Esophagus squamous epithelium (tissue), 5 donors: ENCODE results near the gene LIMS1. TPM values are rescaled to one million over a fixed set of nuclear protein-coding genes. Genes with fewer than 3 reads are reported as not detected.
"Not testable (repeated sequence)": the region's sequence is repeated elsewhere in the genome, so short reads cannot be mapped to it uniquely, and the experiment has no call there.

Source experiments
- DNase-seq: peaks from one replicate; lab custom pipeline; 2025; lab: John Stamatoyannopoulos, UW
- H3K27ac ChIP-seq, 4 donors: fragments of 200-600 bp; sonication (generic); one replicate each; pipeline ENCODE4 v1.5.1; 2016 to 2019; ENCODE audit warnings: mild to moderate bottlenecking in 1 of 4
- H3K27me3 ChIP-seq, 4 donors: fragments of 200-600 bp; sonication (generic); 1 replicate in 3 of 4; 2 replicates in 1 of 4; pipeline versions ENCODE4 v1.5.1 to v1.6.0; 2017 to 2021; ENCODE audit warnings: antibody characterized with exemption in 1 of 4
- H3K36me3 ChIP-seq, 3 donors: fragments of 200-600 bp; sonication (generic); one replicate each; pipeline ENCODE4 v1.5.1; 2016 to 2019
- H3K4me1 ChIP-seq, 3 donors: fragments of 200-600 bp; sonication (generic); one replicate each; pipeline ENCODE4 v1.5.1; 2017 to 2019
- H3K4me3 ChIP-seq, 4 donors: fragments of 200-600 bp; sonication (generic); 1 replicate in 3 of 4; 2 replicates in 1 of 4; pipeline ENCODE4 v1.5.1; 2016 to 2019; ENCODE audit warnings: mild to moderate bottlenecking in 2 of 4, moderate library complexity in 1 of 4
- H3K9me3 ChIP-seq, 3 donors: fragments of 200-600 bp; sonication (generic); one replicate each; pipeline ENCODE4 v1.5.1; 2016 to 2019
- CTCF ChIP-seq, 6 experiments: fragments of 450-650 bp in 4 of 6; fragments of 200-600 bp in 2 of 6; sonication (generic) in 2 of 6; IDR thresholded peaks; one replicate each; pipeline ENCODE4 v1.5.1; 2016 to 2019; ENCODE audit warnings: antibody characterized with exemption in 6 of 6, mild to moderate bottlenecking in 4 of 6, moderate library complexity in 4 of 6
- POLR2A ChIP-seq, 4 donors: fragments of 450-650 bp; IDR thresholded peaks; one replicate each; pipeline ENCODE4 v1.6.1; 2017; ENCODE audit warnings: antibody characterized with exemption in 4 of 4, mild to moderate bottlenecking in 4 of 4, moderate library complexity in 3 of 4
- WGBS, 2 donors: methylation state at CpG; one replicate each; pipeline ENCODE4 v1.1.5; 2018; 5-methylcytosine and 5-hydroxymethylcytosine counted together
- intact Hi-C: fragments of 100-400 bp; cut with DNase I; formaldehyde crosslinking; loops from one replicate; pipeline ENCODE4 v1.15.0; 2022
- total RNA-seq, 4 donors: library from RNA; depleted of rRNA; stranded (reverse); fragments of >200 nt; gene quantifications; one replicate each; pipeline ENCODE4 v1.1.0, GENCODE V29; 2016
- donor health status: DM: yes; HTN: yes; CAD: no.

The LIMS1 gene
- total RNA-seq, 4 donors from 2014 or later = 37.8 to 66.2 (median 54.0) TPM

GRCh38 chr2:108555572-108555971 lies 21.3 kb downstream of the LIMS1 start:
- H3K27me3 ChIP-seq = no peaks in the 10 kb centered on the region
- H3K27ac ChIP-seq = no peak overlapping the region
- intact Hi-C loops = no loop called here
- 90 to 94% methylated on average over 2 of the region's 2 CpGs for WGBS, 2 donors
- DNase-seq = no peak
- peaks cover 11 to 34% (median 14%) of the 10 kb centered on the region in 3 donors for H3K4me1 ChIP-seq
- no peak overlapping the region for H3K4me3 ChIP-seq
- H3K9me3 ChIP-seq = no peaks in the 10 kb centered on the region
- H3K36me3 ChIP-seq = no peaks in the 10 kb centered on the region
- TF ChIP-seq CTCF (IDR thresholded peaks at IDR 0.05) = no peak
- no peak for TF ChIP-seq POLR2A (IDR thresholded peaks at IDR 0.05)

DNA sequence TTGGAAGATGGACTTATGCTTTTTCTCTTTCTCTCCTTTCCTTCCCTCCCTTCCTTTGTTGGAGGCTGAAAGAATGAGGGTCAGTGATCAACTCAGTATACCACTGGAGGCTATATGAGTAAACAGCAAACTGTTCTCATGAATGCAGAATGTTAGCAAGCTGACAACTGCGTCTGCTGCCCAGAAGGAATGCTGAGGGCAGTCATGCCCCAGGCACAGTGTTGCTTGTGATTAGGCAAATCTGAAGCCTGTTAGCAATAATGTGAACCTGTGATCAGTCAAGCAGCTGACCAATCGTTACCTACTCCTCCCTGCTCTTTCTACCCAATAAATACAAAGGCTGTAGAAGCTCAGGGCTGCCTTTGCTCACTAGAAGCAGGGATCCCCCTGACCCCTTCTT lies 22.3 kb downstream of the LIMS1 start:
- WGBS, 2 donors = 65 to 67% methylated on average over 2 of the region's 2 CpGs
- DNase-seq, H3K36me3 ChIP-seq, H3K4me3 ChIP-seq, intact Hi-C loops, H3K9me3 ChIP-seq, H3K27me3 ChIP-seq, H3K27ac ChIP-seq: not testable (repeated sequence)
- H3K4me1 ChIP-seq = peaks cover 11 to 41% (median 14%) of the 10 kb centered on the region in 3 donors

DNA sequence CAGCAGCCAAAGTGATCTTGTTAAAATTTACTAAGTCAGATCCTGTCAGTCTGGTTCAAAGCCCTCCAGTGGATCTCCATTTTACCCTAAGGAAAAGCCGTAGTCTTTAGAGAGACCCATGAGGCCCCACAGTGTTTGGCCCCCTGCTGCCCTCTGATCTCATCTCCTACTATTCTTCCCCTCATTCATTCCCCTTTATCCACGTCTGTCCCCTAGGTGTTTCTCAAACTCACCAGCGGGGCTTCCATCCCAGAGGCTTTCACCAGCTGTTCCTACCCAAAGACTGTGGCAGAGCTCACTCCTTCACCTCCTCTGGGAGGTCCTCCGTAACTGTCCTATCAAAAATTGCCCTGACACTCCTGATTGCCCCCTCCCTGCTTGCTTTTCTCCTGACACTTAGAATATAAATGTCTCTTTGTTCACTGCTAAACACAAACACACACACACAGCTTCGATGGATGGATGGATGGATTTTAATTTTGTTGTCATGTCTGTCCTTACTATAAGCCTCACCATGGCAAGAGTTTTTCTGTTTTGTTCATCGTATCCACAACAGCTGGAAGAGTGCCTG lies 26.1 kb downstream of the LIMS1 start:
- Histone ChIP-seq H3K4me1 (peaks cover 0 to 25% (median 4%) of the 10 kb centered on the region in 3 donors), H3K27me3 (no peaks in the 10 kb centered on the region), H3K27ac (no peak overlapping the region), H3K9me3 (no peaks in the 10 kb centered on the region), H3K4me3 (no peak overlapping the region), H3K36me3 (no peaks in the 10 kb centered on the region)
- WGBS, 2 donors = 75 to 82% methylated on average over 6 of the region's 6 CpGs
- intact Hi-C loops = no loop called here
- DNase-seq = no peak
- TF ChIP-seq POLR2A (IDR thresholded peaks at IDR 0.05) = no peak
- no peak for TF ChIP-seq CTCF (IDR thresholded peaks at IDR 0.05)

- Histone ChIP-seq H3K36me3 (no peaks in the 10 kb centered on the region), H3K27me3 (no peaks in the 10 kb centered on the region), H3K27ac (no peak overlapping the region), H3K9me3 (no peaks in the 10 kb centered on the region), H3K4me1 (peaks cover under 1 to 31% (median 9%) of the 10 kb centered on the region in 3 donors), H3K4me3 (no peak overlapping the region)
- intact Hi-C loops = no loop called here
- TF ChIP-seq POLR2A (IDR thresholded peaks at IDR 0.05) (no peak), CTCF (IDR thresholded peaks at IDR 0.05) (no peak)
- DNase-seq = no peak
- 42 to 47% methylated on average over 1 of the region's 1 CpG for WGBS, 2 donors
Measured at GRCh38 chr2:108560895-108561530, 26.7 kb downstream of the LIMS1 start.

DNA sequence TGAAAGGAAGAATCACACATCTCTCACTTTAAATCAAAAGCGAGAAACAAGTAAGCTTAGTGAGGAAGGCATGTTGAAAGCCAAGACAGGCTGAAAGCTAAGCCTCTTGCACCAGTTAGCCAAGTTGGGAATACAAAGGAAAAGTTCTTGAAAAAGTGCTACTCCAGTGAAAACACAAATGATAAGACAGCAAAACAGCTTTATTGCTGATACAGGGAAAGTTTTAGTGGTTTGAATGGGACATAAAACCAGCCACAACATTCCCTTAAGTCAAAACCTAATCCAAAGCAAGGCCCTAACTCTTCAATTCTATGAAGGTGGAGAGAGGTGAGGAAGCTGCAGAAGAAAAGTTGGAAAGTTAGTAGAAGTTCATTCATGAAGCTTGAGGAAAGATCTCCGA lies 28.0 kb downstream of the LIMS1 start:
- Histone ChIP-seq H3K27ac (no peak overlapping the region), H3K4me3 (no peak overlapping the region), H3K9me3 (no peaks in the 10 kb centered on the region), H3K27me3 (no peaks in the 10 kb centered on the region), H3K4me1 (peaks cover 5 to 37% (median 9%) of the 10 kb centered on the region in 3 donors), H3K36me3 (no peaks in the 10 kb centered on the region)
- DNase-seq = no peak
- intact Hi-C loops = no loop called here
- 80 to 84% methylated on average over 2 of the region's 2 CpGs for WGBS, 2 donors
- no peak for TF ChIP-seq CTCF (IDR thresholded peaks at IDR 0.05)
- no peak for TF ChIP-seq POLR2A (IDR thresholded peaks at IDR 0.05)
